ENCODE data around the gene RPUSD1.
"Not testable (repeated sequence)": the region's sequence is repeated elsewhere in the genome, so short reads cannot be mapped to it uniquely, and the experiment has no call there.

Gene RPUSD1

GRCh38 chr16:761625-762513, 26.3 kb downstream of the RPUSD1 start:
- Histone ChIP-seq H3K27me3 (ENCODE audit: insufficient read depth, low read length) (no peaks in the 10 kb centered on the region), H3K9ac (ENCODE audit: low read depth, low read length) (no peak overlapping the region), H3K9me3 (ENCODE audit: insufficient read depth, low read depth, low read length) (no peaks in the 10 kb centered on the region), H3K27ac (ENCODE audit: low read depth, low read length) (no peak overlapping the region), H3K4me1 (ENCODE audit: insufficient read depth, low read length) (no peaks in the 10 kb centered on the region), H3K36me3 (ENCODE audit: insufficient read depth, low read length) (no peaks in the 10 kb centered on the region), H3K4me3 (ENCODE audit: low read length) (no peak overlapping the region)
- 88% methylated on average over 22 of the region's 22 CpGs for WGBS

- Histone ChIP-seq H3K36me3 (ENCODE audit: insufficient read depth, low read length) (no peaks in the 10 kb centered on the region), H3K9ac (ENCODE audit: low read depth, low read length) (no peak within 1 kb of the TSS), H3K4me3 (ENCODE audit: low read length) (no peak within 1 kb of the TSS), H3K4me1 (ENCODE audit: insufficient read depth, low read length) (no peaks in the 10 kb centered on the region), H3K9me3 (ENCODE audit: insufficient read depth, low read depth, low read length) (no peaks in the 10 kb centered on the region), H3K27ac (ENCODE audit: low read depth, low read length) (no peak within 1 kb of the TSS), H3K27me3 (ENCODE audit: insufficient read depth, low read length) (no peaks in the 10 kb centered on the region)
- WGBS: 87% methylated on average over 37 of the region's 37 CpGs
Measured at GRCh38 chr16:760545-761343, 27.4 kb downstream of the RPUSD1 start, which contains the start of gene MSLN. Gene MSLN (plus strand): TSS chr16:760734. CDS start chr16:762681, 1,947 bp downstream.

- Histone ChIP-seq H3K9me3 (ENCODE audit: insufficient read depth, low read depth, low read length) (no peaks in the 10 kb centered on the region), H3K27ac (ENCODE audit: low read depth, low read length) (no peak overlapping the region), H3K36me3 (ENCODE audit: insufficient read depth, low read length) (no peaks in the 10 kb centered on the region), H3K4me3 (ENCODE audit: low read length) (no peak overlapping the region), H3K9ac (ENCODE audit: low read depth, low read length) (no peak overlapping the region), H3K4me1 (ENCODE audit: insufficient read depth, low read length) (no peaks in the 10 kb centered on the region), H3K27me3 (ENCODE audit: insufficient read depth, low read length) (no peaks in the 10 kb centered on the region)
- WGBS: 91% methylated on average over 15 of the region's 15 CpGs
Measured at GRCh38 chr16:760065-760464, 28.1 kb downstream of the RPUSD1 start.

DNA sequence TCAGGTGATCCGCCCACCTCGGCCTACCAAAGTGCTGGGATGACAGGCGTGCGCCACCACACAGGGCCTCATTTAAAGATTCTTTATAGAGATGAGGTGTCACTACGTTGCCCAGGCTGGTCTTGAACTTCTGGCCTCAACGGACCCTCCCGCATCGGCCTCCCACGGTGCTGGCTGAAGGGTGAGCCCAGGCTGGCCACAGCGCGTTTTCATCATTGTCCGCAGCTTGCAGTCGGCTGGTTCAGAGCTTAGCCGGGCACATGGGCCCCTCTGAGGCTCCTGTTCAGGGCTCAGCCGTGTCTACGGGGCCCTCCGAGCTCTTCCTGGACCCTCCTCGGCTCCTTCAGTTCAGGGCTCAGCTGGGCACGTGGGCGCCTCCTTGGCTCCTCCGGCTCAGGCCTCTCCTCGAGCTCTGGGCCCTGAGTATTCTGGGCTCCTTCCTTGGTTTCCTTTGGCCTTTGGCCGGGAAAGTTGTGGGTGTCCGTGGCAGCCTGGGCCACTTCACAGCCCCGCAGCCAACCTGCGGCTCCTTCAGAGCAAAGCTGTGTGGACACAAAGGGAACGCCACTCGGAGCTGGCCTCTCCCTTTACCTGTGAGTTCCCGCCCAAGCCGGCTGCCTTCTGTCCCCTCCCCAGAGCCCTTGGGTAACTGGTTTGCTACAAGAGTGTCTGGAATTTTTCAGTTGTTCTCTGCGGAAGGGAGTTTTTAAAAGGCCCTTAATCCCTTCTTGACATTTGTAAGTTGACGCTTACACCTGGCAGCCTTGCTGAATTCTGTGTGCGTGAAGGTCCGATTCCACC, 28.9 kb downstream of the RPUSD1 start:
- Histone ChIP-seq H3K4me3 (ENCODE audit: low read length) (no peak overlapping the region), H3K27ac (ENCODE audit: low read depth, low read length) (no peak overlapping the region), H3K9ac (ENCODE audit: low read depth, low read length) (no peak overlapping the region), H3K9me3 (ENCODE audit: insufficient read depth, low read depth, low read length) (no peaks in the 10 kb centered on the region), H3K27me3 (ENCODE audit: insufficient read depth, low read length) (no peaks in the 10 kb centered on the region), H3K4me1 (ENCODE audit: insufficient read depth, low read length) (no peaks in the 10 kb centered on the region), H3K36me3 (ENCODE audit: insufficient read depth, low read length) (no peaks in the 10 kb centered on the region)
- WGBS: 93% methylated on average over 34 of the region's 34 CpGs

GRCh38 chr16:756428-756827, 31.8 kb downstream of the RPUSD1 start:
- H3K4me3 ChIP-seq (ENCODE audit: low read length): no peak overlapping the region

GRCh38 chr16:754656-755055, 33.5 kb downstream of the RPUSD1 start:
- no peak overlapping the region for H3K27ac ChIP-seq (ENCODE audit: low read depth, low read length)
- WGBS: 80% methylated on average over 11 of the region's 11 CpGs
- H3K9ac ChIP-seq (ENCODE audit: low read depth, low read length): no peak overlapping the region
- peaks cover 8% of the 10 kb centered on the region for H3K4me1 ChIP-seq (ENCODE audit: insufficient read depth, low read length)
- H3K4me3 ChIP-seq (ENCODE audit: low read length): no peak overlapping the region
- no peaks in the 10 kb centered on the region for H3K36me3 ChIP-seq (ENCODE audit: insufficient read depth, low read length)
- no peaks in the 10 kb centered on the region for H3K27me3 ChIP-seq (ENCODE audit: insufficient read depth, low read length)
- H3K9me3 ChIP-seq (ENCODE audit: insufficient read depth, low read depth, low read length): no peaks in the 10 kb centered on the region

More at GRCh38 chr16:756428-756827, 31.8 kb downstream of the RPUSD1 start:
- H3K36me3 ChIP-seq (ENCODE audit: insufficient read depth, low read length): no peaks in the 10 kb centered on the region
- no peak overlapping the region for H3K27ac ChIP-seq (ENCODE audit: low read depth, low read length)
- H3K9me3 ChIP-seq (ENCODE audit: insufficient read depth, low read depth, low read length): no peaks in the 10 kb centered on the region
- no peak overlapping the region for H3K9ac ChIP-seq (ENCODE audit: low read depth, low read length)
- peaks cover 8% of the 10 kb centered on the region for H3K4me1 ChIP-seq (ENCODE audit: insufficient read depth, low read length)
- no peaks in the 10 kb centered on the region for H3K27me3 ChIP-seq (ENCODE audit: insufficient read depth, low read length)
- 95% methylated on average over 5 of the region's 5 CpGs for WGBS

DNA sequence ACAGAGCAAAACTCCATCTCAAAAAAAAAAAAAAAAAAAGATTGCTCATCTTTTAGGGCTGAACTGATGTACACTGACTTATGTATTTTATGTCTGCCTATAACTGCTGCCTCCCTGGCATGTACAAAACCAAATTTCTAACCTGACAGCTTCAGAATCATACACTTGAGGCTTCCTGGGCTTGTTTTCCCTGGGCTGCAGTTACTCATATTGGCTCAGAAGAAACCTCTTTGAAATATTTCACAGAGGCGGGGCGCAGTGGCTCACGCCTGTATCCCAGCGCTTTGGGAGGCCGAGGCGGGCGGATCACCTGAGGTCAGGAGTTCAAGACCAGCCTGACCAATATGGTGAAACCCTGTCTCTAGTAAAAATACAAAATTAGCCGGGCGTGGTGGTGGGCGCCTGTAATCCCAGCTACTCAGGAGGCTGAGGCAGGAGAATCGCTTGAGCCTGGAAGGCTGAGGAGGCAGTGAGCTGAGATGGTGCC, 34.0 kb downstream of the RPUSD1 start:
- H3K27ac ChIP-seq (ENCODE audit: low read depth, low read length); H3K9ac ChIP-seq (ENCODE audit: low read depth, low read length): not testable (repeated sequence)

GRCh38 chr16:752007-752312, 36.2 kb downstream of the RPUSD1 start:
- peaks cover 8% of the 10 kb centered on the region for H3K4me1 ChIP-seq (ENCODE audit: insufficient read depth, low read length)
- H3K27me3 ChIP-seq (ENCODE audit: insufficient read depth, low read length): no peaks in the 10 kb centered on the region
- H3K9me3 ChIP-seq (ENCODE audit: insufficient read depth, low read depth, low read length): no peaks in the 10 kb centered on the region
- no peak overlapping the region for H3K27ac ChIP-seq (ENCODE audit: low read depth, low read length)
- no peak overlapping the region for H3K4me3 ChIP-seq (ENCODE audit: low read length)
- H3K9ac ChIP-seq (ENCODE audit: low read depth, low read length): no peak overlapping the region
- no peaks in the 10 kb centered on the region for H3K36me3 ChIP-seq (ENCODE audit: insufficient read depth, low read length)
- WGBS: 23% methylated on average over 10 of the region's 10 CpGs

More for the DNA sequence above, 34.0 kb downstream of the RPUSD1 start:
- H3K4me1 ChIP-seq (ENCODE audit: insufficient read depth, low read length); H3K4me3 ChIP-seq (ENCODE audit: low read length); H3K36me3 ChIP-seq (ENCODE audit: insufficient read depth, low read length); H3K9me3 ChIP-seq (ENCODE audit: insufficient read depth, low read depth, low read length); H3K27me3 ChIP-seq (ENCODE audit: insufficient read depth, low read length): not testable (repeated sequence)
- WGBS: 95% methylated on average over 11 of the region's 11 CpGs

GRCh38 chr16:751152-752006, 36.8 kb downstream of the RPUSD1 start:
- Histone ChIP-seq H3K9me3 (ENCODE audit: insufficient read depth, low read depth, low read length) (no peaks in the 10 kb centered on the region), H3K4me1 (ENCODE audit: insufficient read depth, low read length) (peaks cover 8% of the 10 kb centered on the region), H3K27ac (ENCODE audit: low read depth, low read length) (no peak overlapping the region), H3K9ac (ENCODE audit: low read depth, low read length) (no peak overlapping the region), H3K4me3 (ENCODE audit: low read length) (no peak overlapping the region), H3K27me3 (ENCODE audit: insufficient read depth, low read length) (no peaks in the 10 kb centered on the region), H3K36me3 (ENCODE audit: insufficient read depth, low read length) (no peaks in the 10 kb centered on the region)
- 66% methylated on average over 39 of the region's 39 CpGs for WGBS

- 80% methylated on average over 9 of the region's 9 CpGs for WGBS
- no peak overlapping the region for H3K9ac ChIP-seq (ENCODE audit: low read depth, low read length)
- no peaks in the 10 kb centered on the region for H3K9me3 ChIP-seq (ENCODE audit: insufficient read depth, low read depth, low read length)
- H3K4me3 ChIP-seq (ENCODE audit: low read length): no peak overlapping the region
- no peaks in the 10 kb centered on the region for H3K36me3 ChIP-seq (ENCODE audit: insufficient read depth, low read length)
- no peaks in the 10 kb centered on the region for H3K27me3 ChIP-seq (ENCODE audit: insufficient read depth, low read length)
- H3K4me1 ChIP-seq (ENCODE audit: insufficient read depth, low read length): peaks cover 8% of the 10 kb centered on the region
- H3K27ac ChIP-seq (ENCODE audit: low read depth, low read length): no peak overlapping the region
Measured at GRCh38 chr16:750485-750884, 37.7 kb downstream of the RPUSD1 start.
